Measurements from ENCODE around the gene NDEL1.
A peak's percentile ranks its signal among the peaks of the same experiment; 100 is the strongest.

Gene NDEL1

DNA sequence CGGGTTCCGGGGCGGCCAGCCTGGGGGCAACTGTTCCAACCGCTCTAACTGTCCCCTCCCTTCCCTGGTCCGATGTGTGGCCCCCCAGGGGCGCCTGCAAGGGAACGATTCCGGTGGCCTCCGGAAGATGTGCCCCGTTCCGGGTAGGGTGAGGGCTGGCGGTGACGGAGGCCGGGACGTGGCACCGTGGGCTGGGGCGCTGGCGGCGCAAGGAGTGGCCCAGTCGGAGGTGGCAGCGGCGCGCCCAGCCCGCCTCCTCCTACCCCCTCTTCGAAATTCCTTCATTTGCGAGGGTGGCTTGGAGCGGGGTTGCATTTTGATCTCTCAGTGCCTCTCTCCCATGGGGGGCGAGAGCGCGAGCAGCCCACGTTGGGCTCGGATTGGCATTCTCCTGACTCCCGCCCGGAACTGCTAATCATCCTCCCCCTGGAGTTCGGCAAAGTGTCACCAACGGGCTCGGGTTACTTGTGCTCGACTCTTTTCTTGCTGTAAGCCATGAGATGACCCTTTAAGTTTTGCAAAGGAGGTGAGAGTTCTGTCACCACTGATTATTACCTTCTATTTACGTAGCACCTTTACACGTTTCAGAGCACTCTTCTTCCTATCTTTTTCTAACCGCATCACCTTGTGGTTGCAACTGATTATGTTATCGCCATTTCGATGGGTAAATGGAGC lies 622 bp downstream of the NDEL1 start:
- H3K27ac Mint-ChIP-seq = peak overlapping the region; percentile 97
- H3K36me3 Mint-ChIP-seq (ENCODE audit: low read depth) = peaks cover 43% of the 10 kb centered on the region
- H3K27me3 Mint-ChIP-seq = no peaks in the 10 kb centered on the region
- peak overlapping the region; percentile 96 for H3K4me3 Mint-ChIP-seq
- H3K4me1 Mint-ChIP-seq (ENCODE audit: low read depth) = peaks cover 41% of the 10 kb centered on the region
- H3K9me3 Mint-ChIP-seq = no peaks in the 10 kb centered on the region
- DNase-seq = peak; percentile 81

DNA sequence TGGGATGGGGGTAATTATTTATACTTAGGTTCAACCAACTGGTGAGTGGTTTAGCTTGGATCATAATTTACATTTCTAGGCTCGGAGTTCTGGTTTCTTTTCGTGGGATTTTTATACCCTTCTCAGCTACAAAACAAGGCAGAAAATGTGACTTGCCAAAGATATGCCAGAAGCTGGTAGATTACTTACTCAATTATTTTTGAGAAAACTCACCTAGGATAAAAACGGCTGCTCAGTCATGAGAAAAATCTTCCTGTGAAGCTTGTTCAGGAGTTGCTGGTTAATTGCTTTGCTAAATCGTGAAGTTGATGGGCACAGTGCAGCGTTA lies 1.1 kb downstream of the NDEL1 start:
- peaks cover 46% of the 10 kb centered on the region for H3K36me3 Mint-ChIP-seq (ENCODE audit: low read depth)
- no peak for DNase-seq
- H3K9me3 Mint-ChIP-seq = no peaks in the 10 kb centered on the region
- H3K4me1 Mint-ChIP-seq (ENCODE audit: low read depth) = peaks cover 46% of the 10 kb centered on the region
- peak overlapping the region; percentile 96 for H3K4me3 Mint-ChIP-seq
- no peaks in the 10 kb centered on the region for H3K27me3 Mint-ChIP-seq
- peak overlapping the region; percentile 97 for H3K27ac Mint-ChIP-seq

DNA sequence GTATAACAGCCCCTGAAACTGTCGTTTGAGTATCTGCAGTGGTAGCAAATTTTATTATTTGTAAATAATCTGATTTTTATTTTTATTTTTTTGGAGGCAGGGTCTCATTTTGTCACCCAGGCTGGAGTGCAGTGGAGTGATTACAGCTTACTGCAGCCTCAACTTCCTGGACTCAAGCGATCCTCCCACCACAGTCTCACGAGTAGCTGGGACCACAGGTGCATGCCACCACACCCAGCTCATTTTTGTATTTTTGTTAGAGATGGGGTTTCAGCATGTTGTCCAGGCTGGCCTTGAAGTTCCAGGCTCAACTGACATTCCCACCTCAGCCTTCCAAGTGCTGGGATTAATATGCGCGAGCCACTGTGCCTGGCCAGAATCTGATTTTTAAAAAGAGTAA lies 2.8 kb downstream of the NDEL1 start:
- Mint-ChIP-seq H3K36me3 (ENCODE audit: low read depth) (peaks cover 57% of the 10 kb centered on the region), H3K4me3 (peak overlapping the region; percentile 96), H3K27ac (peak overlapping the region; percentile 64), H3K27me3 (no peaks in the 10 kb centered on the region), H3K9me3 (no peaks in the 10 kb centered on the region), H3K4me1 (ENCODE audit: low read depth) (peaks cover 59% of the 10 kb centered on the region)
- DNase-seq = no peak

DNA sequence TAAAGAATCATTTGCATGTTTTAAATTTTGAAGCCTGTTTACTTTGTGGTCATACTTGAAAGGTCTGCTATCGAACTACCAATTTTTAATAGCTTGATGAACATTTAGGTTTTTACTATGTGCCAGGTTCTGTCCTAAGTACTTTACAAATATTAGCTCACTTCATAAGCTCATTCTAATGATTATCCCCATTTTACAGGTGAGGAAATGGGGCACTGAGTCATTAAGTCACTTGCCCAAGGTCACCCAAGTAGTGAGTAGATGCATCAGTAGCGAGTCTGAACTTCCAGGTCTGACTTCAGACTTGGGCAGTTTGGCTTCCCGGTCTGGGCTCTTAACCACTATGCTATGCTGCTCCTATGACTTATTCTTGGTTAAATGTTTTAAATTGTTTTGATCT lies 4.0 kb downstream of the NDEL1 start:
- H3K27me3 Mint-ChIP-seq = no peaks in the 10 kb centered on the region
- DNase-seq = no peak
- H3K9me3 Mint-ChIP-seq = no peaks in the 10 kb centered on the region
- H3K36me3 Mint-ChIP-seq (ENCODE audit: low read depth) = peaks cover 70% of the 10 kb centered on the region
- H3K4me1 Mint-ChIP-seq (ENCODE audit: low read depth) = peaks cover 69% of the 10 kb centered on the region
- H3K4me3 Mint-ChIP-seq = no peak overlapping the region
- H3K27ac Mint-ChIP-seq = peak overlapping the region; percentile 51

DNA sequence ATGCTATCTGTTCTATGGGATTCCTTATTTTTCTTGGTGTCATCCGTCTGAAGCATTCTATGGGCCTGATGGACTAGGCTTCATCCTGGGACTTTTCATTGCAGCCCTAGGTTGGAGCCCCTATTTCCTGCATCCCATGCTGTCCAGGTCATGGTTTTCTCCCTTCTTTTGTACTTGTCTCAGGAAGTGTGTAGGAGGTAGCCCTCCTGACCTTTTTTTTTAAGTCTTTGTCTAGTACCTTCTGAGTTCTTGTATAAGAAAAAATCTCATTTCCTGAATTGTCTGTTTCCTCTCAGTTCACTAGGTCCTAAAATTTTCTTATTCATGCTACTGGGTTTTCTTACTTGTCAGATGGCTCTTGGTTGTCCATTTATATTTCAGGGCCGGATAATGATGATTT lies 6.0 kb downstream of the NDEL1 start:
- DNase-seq = no peak
- Mint-ChIP-seq H3K4me3 (peak overlapping the region; percentile 5), H3K27ac (peak overlapping the region; percentile 83), H3K4me1 (ENCODE audit: low read depth) (peaks cover 69% of the 10 kb centered on the region), H3K36me3 (ENCODE audit: low read depth) (peaks cover 79% of the 10 kb centered on the region), H3K27me3 (no peaks in the 10 kb centered on the region), H3K9me3 (no peaks in the 10 kb centered on the region)

DNA sequence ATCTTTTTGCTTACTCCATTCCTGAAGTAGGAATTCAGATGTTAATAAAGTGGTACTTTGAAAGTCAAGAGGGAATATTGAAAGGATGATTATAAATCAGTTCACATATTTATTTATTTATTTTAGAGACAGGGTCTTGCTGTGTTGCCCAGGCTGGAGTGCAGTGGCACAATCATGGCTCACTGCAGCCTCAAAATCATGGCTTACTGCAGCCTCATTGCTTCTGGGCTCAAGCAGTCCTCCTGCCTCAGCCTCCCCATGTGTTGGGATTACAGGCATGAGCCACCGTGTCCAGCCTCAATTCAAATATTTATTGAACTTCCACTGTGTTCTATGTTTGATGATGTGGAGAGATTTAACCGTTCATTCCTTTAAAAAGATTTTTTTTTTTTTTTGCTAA lies 6.6 kb downstream of the NDEL1 start:
- no peak for DNase-seq
- H3K36me3 Mint-ChIP-seq (ENCODE audit: low read depth) = peaks cover 81% of the 10 kb centered on the region
- H3K27me3 Mint-ChIP-seq = no peaks in the 10 kb centered on the region
- no peaks in the 10 kb centered on the region for H3K9me3 Mint-ChIP-seq
- peak overlapping the region; percentile 31 for H3K27ac Mint-ChIP-seq
- no peak overlapping the region for H3K4me3 Mint-ChIP-seq
- peaks cover 68% of the 10 kb centered on the region for H3K4me1 Mint-ChIP-seq (ENCODE audit: low read depth)

DNA sequence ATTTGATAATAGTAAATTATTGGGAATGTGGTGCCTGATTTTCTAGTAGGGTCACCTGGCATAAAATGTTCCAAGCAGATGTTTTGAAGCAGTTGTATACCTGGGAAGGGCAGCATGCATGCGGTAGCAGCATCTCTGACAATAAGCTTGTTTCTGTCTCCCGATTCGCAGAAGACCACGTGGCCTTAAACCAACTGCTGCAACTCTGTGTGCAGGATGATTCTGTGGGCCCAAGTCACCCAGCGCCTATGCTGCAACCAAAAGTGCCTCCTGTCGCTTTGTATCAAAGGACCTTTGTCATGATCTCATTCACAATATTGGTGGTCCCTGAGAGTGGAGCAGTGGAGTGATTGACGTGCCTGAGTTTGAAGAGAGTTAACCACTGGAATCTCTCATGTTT lies 8.1 kb downstream of the NDEL1 start:
- peak overlapping the region; percentile 64 for H3K27ac Mint-ChIP-seq
- H3K4me1 Mint-ChIP-seq (ENCODE audit: low read depth) = peaks cover 55% of the 10 kb centered on the region
- no peaks in the 10 kb centered on the region for H3K27me3 Mint-ChIP-seq
- H3K4me3 Mint-ChIP-seq = no peak overlapping the region
- DNase-seq = no peak
- peaks cover 86% of the 10 kb centered on the region for H3K36me3 Mint-ChIP-seq (ENCODE audit: low read depth)
- H3K9me3 Mint-ChIP-seq = no peaks in the 10 kb centered on the region

DNA sequence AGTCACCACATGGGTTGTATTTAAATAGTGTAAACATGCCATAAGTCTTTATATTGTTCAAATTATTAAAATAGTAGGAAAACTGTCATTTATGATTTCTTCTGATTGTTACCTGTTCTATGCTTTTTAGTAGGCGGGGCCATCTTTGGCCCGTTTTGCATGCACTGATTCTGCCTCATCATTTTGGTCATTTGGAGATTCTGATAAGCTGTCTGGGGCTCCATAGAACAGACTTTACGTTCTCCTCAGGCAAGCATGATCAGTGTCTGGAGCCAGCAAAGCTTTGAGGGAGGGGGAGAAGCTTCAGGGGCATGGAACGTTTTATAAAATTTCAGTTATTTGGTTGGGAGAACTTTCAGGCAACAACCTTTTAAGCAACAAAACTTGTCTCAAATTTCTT lies 8.8 kb downstream of the NDEL1 start:
- Mint-ChIP-seq H3K27ac (no peak overlapping the region), H3K4me1 (ENCODE audit: low read depth) (peaks cover 56% of the 10 kb centered on the region), H3K4me3 (no peak overlapping the region), H3K36me3 (ENCODE audit: low read depth) (peaks cover 87% of the 10 kb centered on the region), H3K9me3 (no peaks in the 10 kb centered on the region), H3K27me3 (no peaks in the 10 kb centered on the region)
- DNase-seq = no peak

DNA sequence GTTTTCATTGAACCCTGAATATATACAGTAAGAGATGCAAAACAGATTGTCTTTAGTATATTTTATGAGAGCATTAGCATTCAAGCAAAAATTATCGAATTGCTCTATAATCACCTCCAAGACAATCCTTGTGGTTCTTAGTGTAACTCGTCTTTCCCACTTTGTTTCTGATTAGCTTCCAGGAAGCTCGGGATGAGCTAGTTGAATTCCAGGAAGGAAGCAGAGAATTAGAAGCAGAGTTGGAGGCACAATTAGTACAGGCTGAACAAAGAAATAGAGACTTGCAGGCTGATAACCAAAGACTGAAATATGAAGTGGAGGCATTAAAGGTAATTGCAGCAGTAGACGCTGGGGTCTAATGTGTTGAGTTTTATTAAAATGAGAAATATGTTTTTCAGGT lies 9.9 kb downstream of the NDEL1 start:
- no peak for DNase-seq
- Mint-ChIP-seq H3K4me3 (no peak overlapping the region), H3K36me3 (ENCODE audit: low read depth) (peaks cover 89% of the 10 kb centered on the region), H3K4me1 (ENCODE audit: low read depth) (peaks cover 48% of the 10 kb centered on the region), H3K9me3 (no peaks in the 10 kb centered on the region), H3K27ac (no peak overlapping the region), H3K27me3 (no peaks in the 10 kb centered on the region)

DNA sequence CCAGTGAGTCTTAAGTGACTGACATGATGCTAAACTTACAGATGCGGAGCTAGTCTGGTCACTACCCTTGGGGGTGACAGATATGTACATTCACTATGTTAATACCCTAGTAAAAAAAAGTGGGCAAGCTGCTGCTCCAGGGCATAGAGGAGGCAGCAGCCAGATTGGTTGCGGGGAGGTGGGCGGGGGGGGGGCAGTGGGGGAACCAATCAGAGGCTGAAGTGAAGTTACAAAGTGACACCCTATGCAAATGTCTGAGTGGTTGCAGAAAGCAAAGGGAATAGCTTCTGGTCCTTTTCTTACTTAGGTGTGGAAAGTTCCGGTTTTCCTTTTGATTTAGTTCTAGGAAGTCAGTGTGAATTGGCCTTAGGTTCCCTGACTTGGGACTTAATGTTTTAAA lies 12.1 kb downstream of the NDEL1 start:
- no peak overlapping the region for H3K27ac Mint-ChIP-seq
- no peak for DNase-seq
- peaks cover 96% of the 10 kb centered on the region for H3K36me3 Mint-ChIP-seq (ENCODE audit: low read depth)
- no peak overlapping the region for H3K4me3 Mint-ChIP-seq
- H3K9me3 Mint-ChIP-seq = no peaks in the 10 kb centered on the region
- H3K4me1 Mint-ChIP-seq (ENCODE audit: low read depth) = peaks cover 28% of the 10 kb centered on the region
- no peaks in the 10 kb centered on the region for H3K27me3 Mint-ChIP-seq

DNA sequence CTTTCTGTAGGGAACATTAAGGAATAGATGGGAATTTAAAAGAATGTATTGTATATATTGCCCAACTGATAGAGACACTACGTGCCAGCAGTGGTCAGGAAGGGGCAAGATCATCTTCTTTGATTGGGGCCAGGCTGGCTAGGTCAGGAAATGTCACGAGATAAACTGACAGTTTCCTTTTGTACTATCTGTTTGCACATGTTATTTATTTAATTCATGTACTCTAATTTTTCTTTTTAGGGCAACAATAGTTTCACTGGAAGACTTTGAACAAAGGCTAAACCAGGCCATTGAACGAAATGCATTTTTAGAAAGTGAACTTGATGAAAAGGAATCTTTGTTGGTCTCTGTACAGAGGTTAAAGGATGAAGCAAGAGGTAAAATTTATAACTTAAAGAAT lies 12.6 kb downstream of the NDEL1 start:
- Mint-ChIP-seq H3K27ac (no peak overlapping the region), H3K36me3 (ENCODE audit: low read depth) (peaks cover 97% of the 10 kb centered on the region), H3K4me1 (ENCODE audit: low read depth) (peaks cover 24% of the 10 kb centered on the region), H3K4me3 (no peak overlapping the region), H3K27me3 (no peaks in the 10 kb centered on the region), H3K9me3 (no peaks in the 10 kb centered on the region)
- no peak for DNase-seq

DNA sequence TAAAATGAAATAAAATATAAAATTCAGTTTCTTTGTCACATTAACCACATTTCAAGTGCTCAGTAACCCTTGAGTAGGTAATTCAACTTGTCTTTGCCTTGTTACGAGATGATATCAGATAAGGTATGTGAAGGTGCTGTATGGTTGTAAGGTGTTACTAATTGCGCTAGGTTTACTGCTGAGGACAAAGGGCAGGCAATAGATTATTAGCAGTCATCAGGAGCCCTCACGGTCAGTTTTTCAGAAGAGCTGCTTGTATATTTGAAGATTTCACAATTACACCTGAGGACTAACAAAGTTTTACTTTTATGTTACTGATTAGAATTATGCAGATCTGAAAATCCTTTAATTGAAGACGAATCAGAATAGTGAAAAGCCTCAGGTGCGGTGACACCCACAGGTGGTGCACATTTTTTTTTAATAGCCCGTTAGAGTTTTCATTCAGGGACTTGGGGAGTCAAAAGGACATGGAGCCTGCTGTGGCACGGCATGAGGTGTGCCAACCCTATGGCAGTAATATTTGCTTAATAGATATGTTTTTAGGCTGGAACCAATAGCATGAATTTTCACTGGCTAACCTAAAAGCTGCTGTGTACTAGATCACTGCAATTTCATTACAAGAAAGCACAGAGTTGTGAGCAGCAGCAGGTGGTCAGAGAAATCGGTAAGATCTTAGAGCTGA lies 16.4 kb downstream of the NDEL1 start:
- Mint-ChIP-seq H3K27me3 (no peaks in the 10 kb centered on the region), H3K27ac (no peak overlapping the region), H3K4me1 (ENCODE audit: low read depth) (peaks cover 14% of the 10 kb centered on the region), H3K36me3 (ENCODE audit: low read depth) (peaks cover 93% of the 10 kb centered on the region), H3K4me3 (no peak overlapping the region), H3K9me3 (no peaks in the 10 kb centered on the region)
- no peak for DNase-seq

DNA sequence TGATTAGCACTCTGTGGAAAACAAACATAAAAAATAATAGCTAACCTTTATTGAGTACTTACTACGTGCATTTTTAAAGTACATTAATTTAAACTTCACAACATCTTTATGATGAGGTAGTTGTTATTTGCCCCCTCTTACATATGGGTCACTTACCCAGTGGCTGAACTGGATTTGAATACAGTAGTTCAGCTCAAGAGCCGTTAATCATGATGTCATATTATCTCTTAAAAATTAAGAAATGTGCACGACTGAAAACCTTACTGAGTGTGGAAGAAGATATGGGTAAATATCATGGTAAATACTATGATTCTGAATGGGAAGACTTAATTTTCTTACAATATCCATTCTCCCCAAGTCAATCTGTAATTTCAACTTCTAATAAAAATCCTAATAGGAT lies 17.6 kb downstream of the NDEL1 start:
- DNase-seq = no peak
- Mint-ChIP-seq H3K27ac (no peak overlapping the region), H3K27me3 (no peaks in the 10 kb centered on the region), H3K4me1 (ENCODE audit: low read depth) (peaks cover 21% of the 10 kb centered on the region), H3K4me3 (no peak overlapping the region), H3K36me3 (ENCODE audit: low read depth) (peaks cover 91% of the 10 kb centered on the region), H3K9me3 (no peaks in the 10 kb centered on the region)

DNA sequence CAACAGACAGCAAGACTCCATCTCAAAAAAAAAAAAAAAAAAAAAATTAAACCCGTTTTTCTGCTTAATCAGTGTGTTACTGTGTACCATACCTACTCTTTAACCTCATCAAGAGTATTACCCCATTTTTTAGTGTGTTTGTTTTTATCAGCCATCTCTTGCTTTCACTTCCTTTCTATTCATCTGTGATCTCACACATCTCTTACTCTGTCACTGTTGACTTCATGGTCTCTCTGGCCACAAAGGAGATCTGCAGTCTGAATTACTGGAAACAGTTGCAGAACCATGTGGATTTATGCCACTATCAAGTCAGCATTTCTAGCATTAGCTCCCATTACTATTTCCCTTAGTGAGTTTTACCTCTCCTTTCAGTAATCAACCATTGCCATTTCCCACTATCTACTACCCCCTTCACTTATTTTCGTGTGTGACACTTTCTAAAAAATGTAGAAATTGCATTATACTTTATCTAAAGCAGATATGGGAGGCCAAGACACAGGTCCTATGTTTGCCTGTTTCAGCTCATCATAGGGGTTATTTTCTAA lies 20.1 kb downstream of the NDEL1 start:
- Mint-ChIP-seq H3K4me3 (no peak overlapping the region), H3K27me3 (no peaks in the 10 kb centered on the region), H3K36me3 (ENCODE audit: low read depth) (peaks cover 91% of the 10 kb centered on the region), H3K9me3 (no peaks in the 10 kb centered on the region), H3K4me1 (ENCODE audit: low read depth) (peaks cover 19% of the 10 kb centered on the region), H3K27ac (peak overlapping the region; percentile 65)
- DNase-seq = no peak

DNA sequence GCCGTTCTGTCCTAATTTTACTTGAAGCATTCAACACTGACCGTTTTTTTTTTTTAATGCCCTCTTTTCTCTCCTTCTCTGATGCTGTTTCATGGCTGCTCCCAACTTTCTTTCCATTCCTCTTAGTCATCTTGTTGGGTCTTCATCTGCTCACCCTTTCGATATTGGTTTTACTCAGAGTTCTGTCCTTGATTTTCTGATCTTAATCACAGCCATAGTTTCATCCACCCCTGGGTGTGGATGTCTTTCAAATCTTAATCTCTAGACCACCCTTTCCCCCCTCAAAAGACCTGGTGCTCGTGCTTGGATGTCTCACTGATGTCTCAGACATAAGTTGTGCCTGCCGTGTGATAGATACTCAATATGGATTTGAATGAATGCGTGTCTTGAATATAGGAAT lies 22.4 kb downstream of the NDEL1 start:
- peak overlapping the region; percentile 45 for H3K27ac Mint-ChIP-seq
- no peaks in the 10 kb centered on the region for H3K27me3 Mint-ChIP-seq
- H3K36me3 Mint-ChIP-seq (ENCODE audit: low read depth) = peaks cover 91% of the 10 kb centered on the region
- no peak overlapping the region for H3K4me3 Mint-ChIP-seq
- no peak for DNase-seq
- peaks cover 25% of the 10 kb centered on the region for H3K4me1 Mint-ChIP-seq (ENCODE audit: low read depth)
- H3K9me3 Mint-ChIP-seq = no peaks in the 10 kb centered on the region
